H4 (cell line): Measurements from ENCODE around the gene CARD9. TPM values are rescaled to one million over a fixed set of nuclear protein-coding genes. Genes with fewer than 3 reads are reported as not detected.

Source experiments
- DNase-seq: peaks from one replicate; pipeline ENCODE4 v3.0.0-alpha.2; 2015; ENCODE audit warnings: low spot score
- total RNA-seq: library from RNA; depleted of rRNA; stranded (reverse); fragments of >200 nt; shearing (Covaris generic); gene quantifications from 2 replicates; pipeline ENCODE4 v1.2.3, GENCODE V29; 2014

Gene CARD9
- total RNA-seq, 1 experiment from 2014 or later: 0.17 TPM

GRCh38 chr9:136401173-136401922 lies 27.9 kb upstream of the CARD9 start:
- no peak for DNase-seq

- DNase-seq: peak; percentile 74
Observed at GRCh38 chr9:136400038-136400834, 26.8 kb upstream of the CARD9 start, which contains the start of gene SNAPC4. Gene SNAPC4, minus strand, starts transcription at chr9:136400170. Its CDS starts 1,742 bp downstream, at chr9:136398428.

GRCh38 chr9:136399176-136400037 lies 25.9 kb upstream of the CARD9 start:
- no peak for DNase-seq

- DNase-seq: no peak
Observed at GRCh38 chr9:136398286-136398685, 24.8 kb upstream of the CARD9 start.

- DNase-seq: no peak
Observed at GRCh38 chr9:136397643-136398042, 24.2 kb upstream of the CARD9 start.

- DNase-seq: no peak
Observed at GRCh38 chr9:136396219-136396515, 22.7 kb upstream of the CARD9 start.

GRCh38 chr9:136395345-136396218 lies 22.1 kb upstream of the CARD9 start:
- no peak for DNase-seq

- DNase-seq: no peak
Observed at GRCh38 chr9:136395020-136395340, 21.5 kb upstream of the CARD9 start.

- no peak for DNase-seq
Observed at GRCh38 chr9:136394312-136395019, 21.0 kb upstream of the CARD9 start.

- no peak for DNase-seq
Observed at GRCh38 chr9:136393531-136393930, 20.1 kb upstream of the CARD9 start.

- DNase-seq: no peak
Observed at GRCh38 chr9:136392538-136393449, 19.3 kb upstream of the CARD9 start.

- no peak for DNase-seq
Observed at GRCh38 chr9:136391737-136392537, 18.5 kb upstream of the CARD9 start.

- DNase-seq: no peak
Observed at GRCh38 chr9:136389396-136389795, 15.9 kb upstream of the CARD9 start.

GRCh38 chr9:136387217-136387616 lies 13.7 kb upstream of the CARD9 start:
- no peak for DNase-seq

GRCh38 chr9:136386018-136386417 lies 12.5 kb upstream of the CARD9 start:
- no peak for DNase-seq

GRCh38 chr9:136385015-136385414 lies 11.5 kb upstream of the CARD9 start:
- no peak for DNase-seq

- no peak for DNase-seq
Observed at GRCh38 chr9:136383436-136383835, 10.0 kb upstream of the CARD9 start.

GRCh38 chr9:136381966-136382513 lies 8.6 kb upstream of the CARD9 start:
- DNase-seq: no peak

GRCh38 chr9:136381311-136381710 lies 7.8 kb upstream of the CARD9 start:
- DNase-seq: no peak
